ENCODE data around the gene USP9Y. TPM values are rescaled to one million over a fixed set of nuclear protein-coding genes. Genes with fewer than 3 reads are reported as not detected.
A peak's percentile ranks its signal among the peaks of the same experiment; 100 is the strongest.
"Not testable (repeated sequence)": the region's sequence is repeated elsewhere in the genome, so short reads cannot be mapped to it uniquely, and the experiment has no call there.

USP9Y gene
- 10 to 100 TPM; 18.7 to 19.4 TPM for total RNA-seq

- DNase-seq (no peak), ATAC-seq (no peak)
- Mint-ChIP-seq H3K27ac (no peak within 1 kb of the TSS), H3K4me3 (no peak within 1 kb of the TSS), H3K4me1 (ENCODE audit: low read depth) (no peaks in the 10 kb centered on the region), H3K27me3 (ENCODE audit: low read depth) (no peaks in the 10 kb centered on the region), H3K36me3 (ENCODE audit: low read depth) (peaks cover 64% of the 10 kb centered on the region), H3K9me3 (ENCODE audit: insufficient read depth) (no peaks in the 10 kb centered on the region)
- CTCF ChIA-PET = no interaction called here
- POLR2A ChIA-PET = no interaction called here
These were observed at the start of gene USP9Y for GRCh38 chrY:12701181-12701695. Gene USP9Y, plus strand, starts transcription at chrY:12701231. Its CDS starts 8,217 bp downstream, at chrY:12709448.

GRCh38 chrY:12651621-12652036 lies 49.4 kb upstream of the USP9Y start:
- no peak overlapping the region for H3K4me3 Mint-ChIP-seq
- H3K27ac Mint-ChIP-seq = no peak overlapping the region
- POLR2A ChIA-PET = no interaction called here
- no peaks in the 10 kb centered on the region for H3K27me3 Mint-ChIP-seq (ENCODE audit: low read depth)
- no peaks in the 10 kb centered on the region for H3K4me1 Mint-ChIP-seq (ENCODE audit: low read depth)
- no peaks in the 10 kb centered on the region for H3K36me3 Mint-ChIP-seq (ENCODE audit: low read depth)
- CTCF ChIA-PET = no interaction called here
- DNase-seq (no peak), ATAC-seq (no peak)
- no peaks in the 10 kb centered on the region for H3K9me3 Mint-ChIP-seq (ENCODE audit: insufficient read depth)

GRCh38 chrY:12661745-12662681 lies 39.0 kb upstream of the USP9Y start:
- ChIA-PET POLR2A (interaction anchor here (0.6 to 2.2 kb wide), 3 partner anchors 68 to 243 kb away, joined by 3 to 6 read pairs (median 3); partner anchors contain the start of gene DDX3Y), CTCF (interaction anchor here (0.9 kb wide), 1 partner anchor 40 kb away, joined by 3 read pairs; no protein-coding TSS in a partner anchor)
- Mint-ChIP-seq H3K27me3 (ENCODE audit: low read depth) (no peaks in the 10 kb centered on the region), H3K27ac (peak overlapping the region; percentile 99), H3K4me1 (ENCODE audit: low read depth) (peaks cover 15% of the 10 kb centered on the region), H3K36me3 (ENCODE audit: low read depth) (peaks cover 18% of the 10 kb centered on the region), H3K9me3 (ENCODE audit: insufficient read depth) (no peaks in the 10 kb centered on the region), H3K4me3 (peak overlapping the region; percentile 97)
- DNase-seq (peak; percentile 84), ATAC-seq (peak; percentile 78)

GRCh38 chrY:12662745-12663591 lies 38.1 kb upstream of the USP9Y start:
- Mint-ChIP-seq H3K36me3 (ENCODE audit: low read depth) (peaks cover 21% of the 10 kb centered on the region), H3K4me1 (ENCODE audit: low read depth) (peaks cover 15% of the 10 kb centered on the region), H3K27ac (peak overlapping the region; percentile 99), H3K4me3 (peak overlapping the region; percentile 97), H3K9me3 (ENCODE audit: insufficient read depth) (no peaks in the 10 kb centered on the region), H3K27me3 (ENCODE audit: low read depth) (no peaks in the 10 kb centered on the region)
- DNase-seq = peak; percentile 61
- ChIA-PET CTCF (no interaction called here), POLR2A (interaction anchor here (2.2 kb wide), 1 partner anchor 242 kb away, joined by 6 read pairs; the partner anchor contains the start of gene DDX3Y)
- peak; percentile 48 for ATAC-seq

GRCh38 chrY:12663845-12664244 lies 37.2 kb upstream of the USP9Y start:
- H3K4me1 Mint-ChIP-seq (ENCODE audit: low read depth) = peaks cover 15% of the 10 kb centered on the region
- H3K36me3 Mint-ChIP-seq (ENCODE audit: low read depth) = peaks cover 25% of the 10 kb centered on the region
- H3K27ac Mint-ChIP-seq = peak overlapping the region; percentile 86
- CTCF ChIA-PET; H3K9me3 Mint-ChIP-seq (ENCODE audit: insufficient read depth); H3K27me3 Mint-ChIP-seq (ENCODE audit: low read depth); ATAC-seq; POLR2A ChIA-PET: not testable (repeated sequence)
- H3K4me3 Mint-ChIP-seq = peak overlapping the region; percentile 97
- peak; percentile 23 for DNase-seq

GRCh38 chrY:12678111-12678510 lies 22.9 kb upstream of the USP9Y start:
- ChIA-PET POLR2A (no interaction called here), CTCF (no interaction called here)
- DNase-seq = no peak
- H3K9me3 Mint-ChIP-seq (ENCODE audit: insufficient read depth) = no peaks in the 10 kb centered on the region
- H3K4me3 Mint-ChIP-seq = no peak overlapping the region
- H3K4me1 Mint-ChIP-seq (ENCODE audit: low read depth) = peaks cover 4% of the 10 kb centered on the region
- no peak overlapping the region for H3K27ac Mint-ChIP-seq
- ATAC-seq = no peak
- peaks cover 28% of the 10 kb centered on the region for H3K36me3 Mint-ChIP-seq (ENCODE audit: low read depth)
- no peaks in the 10 kb centered on the region for H3K27me3 Mint-ChIP-seq (ENCODE audit: low read depth)

GRCh38 chrY:12681535-12681934 lies 19.5 kb upstream of the USP9Y start:
- ChIA-PET POLR2A (no interaction called here), CTCF (no interaction called here)
- Mint-ChIP-seq H3K9me3 (ENCODE audit: insufficient read depth) (no peaks in the 10 kb centered on the region), H3K36me3 (ENCODE audit: low read depth) (peaks cover 31% of the 10 kb centered on the region), H3K4me1 (ENCODE audit: low read depth) (peaks cover 4% of the 10 kb centered on the region), H3K27ac (no peak overlapping the region), H3K27me3 (ENCODE audit: low read depth) (no peaks in the 10 kb centered on the region), H3K4me3 (no peak overlapping the region)
- DNase-seq = no peak
- no peak for ATAC-seq

GRCh38 chrY:12688337-12688736 lies 12.7 kb upstream of the USP9Y start:
- CTCF ChIA-PET = no interaction called here
- no peaks in the 10 kb centered on the region for H3K27me3 Mint-ChIP-seq (ENCODE audit: low read depth)
- no peak for ATAC-seq
- POLR2A ChIA-PET = no interaction called here
- no peaks in the 10 kb centered on the region for H3K4me1 Mint-ChIP-seq (ENCODE audit: low read depth)
- H3K4me3 Mint-ChIP-seq = no peak overlapping the region
- H3K27ac Mint-ChIP-seq = no peak overlapping the region
- peaks cover 8% of the 10 kb centered on the region for H3K9me3 Mint-ChIP-seq (ENCODE audit: insufficient read depth)
- no peak for DNase-seq
- H3K36me3 Mint-ChIP-seq (ENCODE audit: low read depth) = peaks cover 60% of the 10 kb centered on the region

GRCh38 chrY:12700087-12700486 lies 944 bp upstream of the USP9Y start:
- H3K27me3 Mint-ChIP-seq (ENCODE audit: low read depth) = no peaks in the 10 kb centered on the region
- CTCF ChIA-PET = no interaction called here
- no peak overlapping the region for H3K27ac Mint-ChIP-seq
- POLR2A ChIA-PET = no interaction called here
- H3K4me1 Mint-ChIP-seq (ENCODE audit: low read depth) = no peaks in the 10 kb centered on the region
- peaks cover 60% of the 10 kb centered on the region for H3K36me3 Mint-ChIP-seq (ENCODE audit: low read depth)
- H3K4me3 Mint-ChIP-seq = no peak overlapping the region
- DNase-seq (no peak), ATAC-seq (no peak)
- H3K9me3 Mint-ChIP-seq (ENCODE audit: insufficient read depth) = no peaks in the 10 kb centered on the region

- Mint-ChIP-seq H3K4me3 (no peak overlapping the region), H3K4me1 (ENCODE audit: low read depth) (no peaks in the 10 kb centered on the region), H3K9me3 (ENCODE audit: insufficient read depth) (no peaks in the 10 kb centered on the region), H3K27ac (no peak overlapping the region), H3K36me3 (ENCODE audit: low read depth) (peaks cover 66% of the 10 kb centered on the region), H3K27me3 (ENCODE audit: low read depth) (no peaks in the 10 kb centered on the region)
- DNase-seq = no peak
- ATAC-seq = no peak
- ChIA-PET POLR2A (no interaction called here), CTCF (no interaction called here)
These were observed 1.1 kb downstream of the USP9Y start for GRCh38 chrY:12702174-12702573.

GRCh38 chrY:12710460-12710859 lies 9.4 kb downstream of the USP9Y start:
- DNase-seq (no peak), ATAC-seq (no peak)
- H3K9me3 Mint-ChIP-seq (ENCODE audit: insufficient read depth) = no peaks in the 10 kb centered on the region
- CTCF ChIA-PET = no interaction called here
- POLR2A ChIA-PET = no interaction called here
- H3K27ac Mint-ChIP-seq = no peak overlapping the region
- no peaks in the 10 kb centered on the region for H3K27me3 Mint-ChIP-seq (ENCODE audit: low read depth)
- peaks cover 19% of the 10 kb centered on the region for H3K36me3 Mint-ChIP-seq (ENCODE audit: low read depth)
- no peaks in the 10 kb centered on the region for H3K4me1 Mint-ChIP-seq (ENCODE audit: low read depth)
- H3K4me3 Mint-ChIP-seq = no peak overlapping the region

- H3K9me3 Mint-ChIP-seq (ENCODE audit: insufficient read depth) = no peaks in the 10 kb centered on the region
- H3K27ac Mint-ChIP-seq = no peak overlapping the region
- DNase-seq (no peak), ATAC-seq (no peak)
- H3K4me3 Mint-ChIP-seq = no peak overlapping the region
- CTCF ChIA-PET = no interaction called here
- peaks cover 21% of the 10 kb centered on the region for H3K36me3 Mint-ChIP-seq (ENCODE audit: low read depth)
- H3K4me1 Mint-ChIP-seq (ENCODE audit: low read depth) = no peaks in the 10 kb centered on the region
- H3K27me3 Mint-ChIP-seq (ENCODE audit: low read depth) = no peaks in the 10 kb centered on the region
- POLR2A ChIA-PET = no interaction called here
These were observed 14.3 kb downstream of the USP9Y start for GRCh38 chrY:12715376-12715775.
